Suprapubic skin (tissue), 4 donors: Measurements from ENCODE around the gene MYO16. TPM values are rescaled to one million over a fixed set of nuclear protein-coding genes. Genes with fewer than 3 reads are reported as not detected.

Source experiments
- DNase-seq, 2 donors: peaks; one replicate each; pipeline ENCODE4 v3.0.0-alpha.2; 2019; ENCODE audit warnings: low spot score in 2 of 2
- H3K27ac ChIP-seq: fragments of 200-600 bp; sonication (generic); one replicate; pipeline ENCODE4 v1.5.1; 2019
- H3K27me3 ChIP-seq: fragments of 200-600 bp; sonication (generic); one replicate; pipeline ENCODE4 v1.5.1; 2019
- H3K36me3 ChIP-seq: fragments of 200-600 bp; sonication (generic); one replicate; pipeline ENCODE4 v1.5.1; 2019
- H3K4me1 ChIP-seq: fragments of 200-600 bp; sonication (generic); one replicate; pipeline ENCODE4 v1.5.1; 2019
- H3K4me3 ChIP-seq: fragments of 200-600 bp; sonication (generic); one replicate; pipeline ENCODE4 v1.5.1; 2019; ENCODE audit warnings: mild to moderate bottlenecking
- H3K9me3 ChIP-seq: fragments of 200-600 bp; sonication (generic); one replicate; pipeline ENCODE4 v1.5.1; 2019
- CTCF ChIP-seq, 2 donors: fragments of 200-600 bp in 1 of 2; fragments of 450-650 bp in 1 of 2; sonication (generic) in 1 of 2; IDR thresholded peaks; one replicate each; pipeline ENCODE4 v1.5.1; 2016 to 2019; ENCODE audit warnings: antibody characterized with exemption in 2 of 2, mild to moderate bottlenecking in 1 of 2, moderate library complexity in 1 of 2
- EP300 ChIP-seq: sonication (generic); formaldehyde crosslinking; IDR thresholded peaks from one replicate; pipeline ENCODE4 v1.6.1; 2017; ENCODE audit warnings: antibody characterized with exemption
- POLR2A ChIP-seq, 2 donors: fragments of 450-650 bp; IDR thresholded peaks; one replicate each; pipeline ENCODE4 v1.6.1; 2017; ENCODE audit warnings: antibody characterized with exemption in 2 of 2, mild to moderate bottlenecking in 2 of 2, moderate library complexity in 2 of 2
- POLR2AphosphoS5 ChIP-seq, 3 donors: sonication (generic); formaldehyde crosslinking; IDR thresholded peaks; one replicate each; pipeline ENCODE4 v1.6.1; 2017; ENCODE audit warnings: antibody characterized with exemption in 3 of 3
- WGBS: methylation state at CpG from one replicate; pipeline ENCODE4 v1.1.5; 2018; 5-methylcytosine and 5-hydroxymethylcytosine counted together
- total RNA-seq, 4 donors: library from RNA; depleted of rRNA; stranded (reverse); fragments of >200 nt; gene quantifications; one replicate each; pipeline ENCODE4 v1.1.0, GENCODE V29; 2016

The MYO16 gene
- total RNA-seq, 4 donors from 2014 or later: 0.08 to 0.98 (median 0.25) TPM

- H3K36me3 ChIP-seq: no peaks in the 10 kb centered on the region
- H3K27ac ChIP-seq: no peak overlapping the region
- H3K27me3 ChIP-seq: no peaks in the 10 kb centered on the region
- H3K4me3 ChIP-seq: no peak overlapping the region
- no peaks in the 10 kb centered on the region for H3K9me3 ChIP-seq
- TF ChIP-seq POLR2A (IDR thresholded peaks at IDR 0.05) (no peak), EP300 (no peak), POLR2AphosphoS5 (IDR thresholded peaks at IDR 0.05) (no peak), CTCF (IDR thresholded peaks at IDR 0.05) (no peak)
- WGBS: 90% methylated on average over 6 of the region's 6 CpGs
- no peak for DNase-seq
- H3K4me1 ChIP-seq: peaks cover 4% of the 10 kb centered on the region
Measured at GRCh38 chr13:108960006-108960405, 330.6 kb downstream of the MYO16 start.

- Histone ChIP-seq H3K4me1 (peaks cover 4% of the 10 kb centered on the region), H3K27ac (no peak overlapping the region), H3K27me3 (no peaks in the 10 kb centered on the region), H3K36me3 (no peaks in the 10 kb centered on the region), H3K9me3 (no peaks in the 10 kb centered on the region), H3K4me3 (no peak overlapping the region)
- DNase-seq: no peak
- TF ChIP-seq CTCF (IDR thresholded peaks at IDR 0.05) (peak; percentile 63 to 76), POLR2A (IDR thresholded peaks at IDR 0.05) (no peak), POLR2AphosphoS5 (IDR thresholded peaks at IDR 0.05) (no peak)
- whole genome bisulfite sequencing: 7% methylated on average over 7 of the region's 7 CpGs
Measured at GRCh38 chr13:108961542-108962125, 332.2 kb downstream of the MYO16 start.

- H3K9me3 ChIP-seq: no peaks in the 10 kb centered on the region
- H3K36me3 ChIP-seq: no peaks in the 10 kb centered on the region
- H3K4me1 ChIP-seq: peaks cover under 1% of the 10 kb centered on the region
- DNase-seq: no peak
- no peak for TF ChIP-seq EP300
- TF ChIP-seq POLR2AphosphoS5 (IDR thresholded peaks at IDR 0.05): no peak
- TF ChIP-seq POLR2A (IDR thresholded peaks at IDR 0.05): no peak
- no peak for TF ChIP-seq CTCF (IDR thresholded peaks at IDR 0.05)
- no peak overlapping the region for H3K27ac ChIP-seq
- no peaks in the 10 kb centered on the region for H3K27me3 ChIP-seq
- H3K4me3 ChIP-seq: no peak overlapping the region
Measured at GRCh38 chr13:108962654-108963053, 333.2 kb downstream of the MYO16 start.

- Histone ChIP-seq H3K4me3 (no peak overlapping the region), H3K27ac (no peak overlapping the region), H3K4me1 (no peaks in the 10 kb centered on the region), H3K36me3 (no peaks in the 10 kb centered on the region), H3K27me3 (no peaks in the 10 kb centered on the region), H3K9me3 (no peaks in the 10 kb centered on the region)
- TF ChIP-seq POLR2AphosphoS5 (IDR thresholded peaks at IDR 0.05): no peak
- 88% methylated on average over 3 of the region's 3 CpGs for WGBS
- no peak for DNase-seq
Measured at GRCh38 chr13:108963276-108963810, 333.9 kb downstream of the MYO16 start.

GRCh38 chr13:108963846-108964600 lies 334.6 kb downstream of the MYO16 start:
- H3K27ac ChIP-seq: no peak overlapping the region
- H3K36me3 ChIP-seq: no peaks in the 10 kb centered on the region
- 78% methylated on average over 10 of the region's 10 CpGs for WGBS
- H3K27me3 ChIP-seq: no peaks in the 10 kb centered on the region
- no peak overlapping the region for H3K4me3 ChIP-seq
- no peak for TF ChIP-seq POLR2A (IDR thresholded peaks at IDR 0.05)
- no peak for TF ChIP-seq POLR2AphosphoS5 (IDR thresholded peaks at IDR 0.05)
- no peak for TF ChIP-seq CTCF (IDR thresholded peaks at IDR 0.05)
- no peak for TF ChIP-seq EP300
- no peaks in the 10 kb centered on the region for H3K4me1 ChIP-seq
- DNase-seq: no peak
- H3K9me3 ChIP-seq: no peaks in the 10 kb centered on the region
